H1 (cell line): ENCODE results near the gene DMBX1. TPM values are rescaled to one million over a fixed set of nuclear protein-coding genes. Genes with fewer than 3 reads are reported as not detected.

Source experiments
- CEBPB ChIP-seq: IDR thresholded peaks from 2 replicates; pipeline ENCODE4 v1.6.1; 2012; ENCODE audit warnings: low read depth, low read length
- SP1 ChIP-seq: IDR thresholded peaks from 2 replicates; pipeline ENCODE4 v1.6.1; 2011; ENCODE audit warnings: low read depth, low read length
- SUZ12 ChIP-seq: fragments of 200-600 bp; sonication (generic); IDR thresholded peaks from 2 replicates; pipeline ENCODE4 v1.6.1; 2012; ENCODE audit warnings: mild to moderate bottlenecking, inconsistent platforms, low read length, moderate library complexity, mixed read lengths
- polyA plus RNA-seq, 7 experiments: library from polyadenylated mRNA; depleted of rRNA in 3 of 7; stranded (reverse) in 5 of 7; unstranded in 2 of 7; fragments of >200 nt in 5 of 7; fragments of 200-250 nt in 2 of 7; gene quantifications; 1 replicate in 5 of 7; 2 replicates in 1 of 7; 4 replicates in 1 of 7; pipeline versions ENCODE4 v1.2.1 to v1.2.3, GENCODE V29; 2011 to 2013; ENCODE audit warnings: missing spikeins in 2 of 7, mixed read lengths in 2 of 7
- total RNA-seq: library from RNA; stranded (reverse); fragmentation: NEBNext Ultra II Directional; extraction: Animal tissue kit (Norgen Biotek cat#: 25700); gene quantifications from 2 replicates; pipeline ENCODE4 v1.2.1, GENCODE V29; 2021
- TF ChIP-seq, protein P1 (sequence below): fragments of 300-600 bp; sonication (generic); IDR thresholded peaks from 2 replicates; pipeline ENCODE4 v1.7.1; 2012; ENCODE audit warnings: low read length, moderate library complexity, mild to moderate bottlenecking, inconsistent platforms; ENCODE audit not compliant: insufficient replicate concordance

Gene DMBX1
- total and polyA plus RNA-seq, 2 of the 8 experiments (the other 6 are each of a cell fraction or from before 2014, with no cell fraction given) = 0.23 to 0.30 TPM

DNA sequence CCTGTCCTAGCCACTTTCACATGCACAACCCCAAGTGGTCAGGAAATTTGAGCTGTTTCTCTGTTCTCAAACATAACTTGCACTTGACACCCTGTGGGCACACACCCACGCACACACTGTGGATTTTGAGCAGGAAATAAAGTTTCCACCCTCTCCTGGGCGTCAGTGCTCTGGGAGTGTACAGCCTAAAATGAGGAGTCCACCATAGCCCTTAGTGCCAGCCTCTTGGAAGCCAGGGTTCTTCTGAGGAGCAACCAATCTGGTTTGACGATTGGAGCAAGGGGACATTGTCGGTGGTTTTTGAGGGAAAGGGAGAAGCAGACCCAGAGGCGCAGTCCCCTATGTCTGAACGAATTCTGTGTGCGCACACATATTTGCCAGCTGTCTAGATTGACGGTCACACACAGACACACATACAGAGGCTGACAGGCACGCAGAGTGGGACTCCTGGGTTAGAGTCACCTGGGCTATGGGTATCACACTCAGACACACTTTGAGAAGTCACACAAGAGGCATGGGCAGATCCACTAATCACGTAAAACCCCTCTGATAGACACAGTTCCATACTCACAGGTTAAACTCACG is 2.7 kb downstream of the DMBX1 start (continued):
- TF ChIP-seq, protein P1, sequence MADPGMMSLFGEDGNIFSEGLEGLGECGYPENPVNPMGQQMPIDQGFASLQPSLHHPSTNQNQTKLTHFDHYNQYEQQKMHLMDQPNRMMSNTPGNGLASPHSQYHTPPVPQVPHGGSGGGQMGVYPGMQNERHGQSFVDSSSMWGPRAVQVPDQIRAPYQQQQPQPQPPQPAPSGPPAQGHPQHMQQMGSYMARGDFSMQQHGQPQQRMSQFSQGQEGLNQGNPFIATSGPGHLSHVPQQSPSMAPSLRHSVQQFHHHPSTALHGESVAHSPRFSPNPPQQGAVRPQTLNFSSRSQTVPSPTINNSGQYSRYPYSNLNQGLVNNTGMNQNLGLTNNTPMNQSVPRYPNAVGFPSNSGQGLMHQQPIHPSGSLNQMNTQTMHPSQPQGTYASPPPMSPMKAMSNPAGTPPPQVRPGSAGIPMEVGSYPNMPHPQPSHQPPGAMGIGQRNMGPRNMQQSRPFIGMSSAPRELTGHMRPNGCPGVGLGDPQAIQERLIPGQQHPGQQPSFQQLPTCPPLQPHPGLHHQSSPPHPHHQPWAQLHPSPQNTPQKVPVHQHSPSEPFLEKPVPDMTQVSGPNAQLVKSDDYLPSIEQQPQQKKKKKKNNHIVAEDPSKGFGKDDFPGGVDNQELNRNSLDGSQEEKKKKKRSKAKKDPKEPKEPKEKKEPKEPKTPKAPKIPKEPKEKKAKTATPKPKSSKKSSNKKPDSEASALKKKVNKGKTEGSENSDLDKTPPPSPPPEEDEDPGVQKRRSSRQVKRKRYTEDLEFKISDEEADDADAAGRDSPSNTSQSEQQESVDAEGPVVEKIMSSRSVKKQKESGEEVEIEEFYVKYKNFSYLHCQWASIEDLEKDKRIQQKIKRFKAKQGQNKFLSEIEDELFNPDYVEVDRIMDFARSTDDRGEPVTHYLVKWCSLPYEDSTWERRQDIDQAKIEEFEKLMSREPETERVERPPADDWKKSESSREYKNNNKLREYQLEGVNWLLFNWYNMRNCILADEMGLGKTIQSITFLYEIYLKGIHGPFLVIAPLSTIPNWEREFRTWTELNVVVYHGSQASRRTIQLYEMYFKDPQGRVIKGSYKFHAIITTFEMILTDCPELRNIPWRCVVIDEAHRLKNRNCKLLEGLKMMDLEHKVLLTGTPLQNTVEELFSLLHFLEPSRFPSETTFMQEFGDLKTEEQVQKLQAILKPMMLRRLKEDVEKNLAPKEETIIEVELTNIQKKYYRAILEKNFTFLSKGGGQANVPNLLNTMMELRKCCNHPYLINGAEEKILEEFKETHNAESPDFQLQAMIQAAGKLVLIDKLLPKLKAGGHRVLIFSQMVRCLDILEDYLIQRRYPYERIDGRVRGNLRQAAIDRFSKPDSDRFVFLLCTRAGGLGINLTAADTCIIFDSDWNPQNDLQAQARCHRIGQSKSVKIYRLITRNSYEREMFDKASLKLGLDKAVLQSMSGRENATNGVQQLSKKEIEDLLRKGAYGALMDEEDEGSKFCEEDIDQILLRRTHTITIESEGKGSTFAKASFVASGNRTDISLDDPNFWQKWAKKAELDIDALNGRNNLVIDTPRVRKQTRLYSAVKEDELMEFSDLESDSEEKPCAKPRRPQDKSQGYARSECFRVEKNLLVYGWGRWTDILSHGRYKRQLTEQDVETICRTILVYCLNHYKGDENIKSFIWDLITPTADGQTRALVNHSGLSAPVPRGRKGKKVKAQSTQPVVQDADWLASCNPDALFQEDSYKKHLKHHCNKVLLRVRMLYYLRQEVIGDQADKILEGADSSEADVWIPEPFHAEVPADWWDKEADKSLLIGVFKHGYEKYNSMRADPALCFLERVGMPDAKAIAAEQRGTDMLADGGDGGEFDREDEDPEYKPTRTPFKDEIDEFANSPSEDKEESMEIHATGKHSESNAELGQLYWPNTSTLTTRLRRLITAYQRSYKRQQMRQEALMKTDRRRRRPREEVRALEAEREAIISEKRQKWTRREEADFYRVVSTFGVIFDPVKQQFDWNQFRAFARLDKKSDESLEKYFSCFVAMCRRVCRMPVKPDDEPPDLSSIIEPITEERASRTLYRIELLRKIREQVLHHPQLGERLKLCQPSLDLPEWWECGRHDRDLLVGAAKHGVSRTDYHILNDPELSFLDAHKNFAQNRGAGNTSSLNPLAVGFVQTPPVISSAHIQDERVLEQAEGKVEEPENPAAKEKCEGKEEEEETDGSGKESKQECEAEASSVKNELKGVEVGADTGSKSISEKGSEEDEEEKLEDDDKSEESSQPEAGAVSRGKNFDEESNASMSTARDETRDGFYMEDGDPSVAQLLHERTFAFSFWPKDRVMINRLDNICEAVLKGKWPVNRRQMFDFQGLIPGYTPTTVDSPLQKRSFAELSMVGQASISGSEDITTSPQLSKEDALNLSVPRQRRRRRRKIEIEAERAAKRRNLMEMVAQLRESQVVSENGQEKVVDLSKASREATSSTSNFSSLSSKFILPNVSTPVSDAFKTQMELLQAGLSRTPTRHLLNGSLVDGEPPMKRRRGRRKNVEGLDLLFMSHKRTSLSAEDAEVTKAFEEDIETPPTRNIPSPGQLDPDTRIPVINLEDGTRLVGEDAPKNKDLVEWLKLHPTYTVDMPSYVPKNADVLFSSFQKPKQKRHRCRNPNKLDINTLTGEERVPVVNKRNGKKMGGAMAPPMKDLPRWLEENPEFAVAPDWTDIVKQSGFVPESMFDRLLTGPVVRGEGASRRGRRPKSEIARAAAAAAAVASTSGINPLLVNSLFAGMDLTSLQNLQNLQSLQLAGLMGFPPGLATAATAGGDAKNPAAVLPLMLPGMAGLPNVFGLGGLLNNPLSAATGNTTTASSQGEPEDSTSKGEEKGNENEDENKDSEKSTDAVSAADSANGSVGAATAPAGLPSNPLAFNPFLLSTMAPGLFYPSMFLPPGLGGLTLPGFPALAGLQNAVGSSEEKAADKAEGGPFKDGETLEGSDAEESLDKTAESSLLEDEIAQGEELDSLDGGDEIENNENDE = no peak
- TF ChIP-seq CEBPB (no peak), SUZ12 (peak; percentile 32; the same call in 1 of the 2 replicates), SP1 (no peak)
